K562 (cell line): ENCODE results near the gene ZNF428. TPM values are rescaled to one million over a fixed set of nuclear protein-coding genes. Genes with fewer than 3 reads are reported as not detected.

Source experiments
- ARNT ChIP-seq, 2 experiments: fragments of 450-650 bp; IDR thresholded peaks; 2 replicates each; pipeline ENCODE4 v1.6.1; 2016; ENCODE audit warnings: mild to moderate bottlenecking in 1 of 2
- C11orf30 ChIP-seq: fragments of 450-650 bp; IDR thresholded peaks from 2 replicates; pipeline ENCODE4 v1.6.1; 2016; ENCODE audit warnings: low read depth, mild to moderate bottlenecking
- EGR1 ChIP-seq: fragments of 450-650 bp; conservative IDR thresholded peaks from 2 replicates; pipeline ENCODE4 v1.6.1; 2017; ENCODE audit warnings: mild to moderate bottlenecking
- GTF2E2 ChIP-seq: fragments of 200-800 bp; sonication (Bioruptor generic); IDR thresholded peaks from 2 replicates; pipeline ENCODE4 v1.6.1; 2016; ENCODE audit warnings: missing genetic modification characterization, missing compliant biosample characterization
- MCM5 ChIP-seq: fragments of 450-650 bp; IDR thresholded peaks from 2 replicates; pipeline ENCODE4 v1.6.1; 2016; ENCODE audit warnings: low read depth
- MEF2D ChIP-seq: conservative IDR thresholded peaks from 2 replicates; pipeline ENCODE4 v1.6.1; 2016; ENCODE audit warnings: low read depth, missing genetic modification characterization, missing compliant biosample characterization
- PHF20 ChIP-seq: fragments of 450-650 bp; IDR thresholded peaks from 2 replicates; pipeline ENCODE4 v1.6.1; 2018; ENCODE audit not compliant: partially characterized antibody
- ZNF316 ChIP-seq: fragments of 450-650 bp; IDR thresholded peaks from 2 replicates; pipeline ENCODE4 v1.6.1; 2016
- ZNF77 ChIP-seq: fragments of 250-450 bp; sonication (Bioruptor Pico); IDR thresholded peaks from 2 replicates; pipeline ENCODE4 v1.5.0; 2020
- polyA plus RNA-seq, 8 experiments: library from polyadenylated mRNA; depleted of rRNA in 4 of 8; stranded (reverse) in 5 of 8; unstranded in 3 of 8; fragments of >200 nt; fragmentation: Nextera tagmentation in 2 of 8; fragmentation: Illumina TruSeq in 1 of 8; extraction: Ambion mirVana in 2 of 8; extraction: Trizol in 1 of 8; gene quantifications; 2 replicates each; pipeline versions ENCODE4 v1.2.1 to v1.2.3, GENCODE V29; 2011 to 2014; ENCODE audit warnings: inconsistent platforms in 1 of 8, missing spikeins in 1 of 8
- total RNA-seq, 7 experiments: library from RNA; depleted of rRNA in 6 of 7; stranded (reverse); fragments of >200 nt in 6 of 7; fragmentation: Illumina TruSeq in 2 of 7; extraction: Trizol in 2 of 7; gene quantifications; 2 replicates each; pipeline versions ENCODE4 v1.2.1 to v1.2.3, GENCODE V29; 2011 to 2021; ENCODE audit warnings: low replicate concordance in 1 of 7
- TF ChIP-seq, protein P1 (sequence below): fragments of 450-650 bp; IDR thresholded peaks from 2 replicates; pipeline ENCODE4 v1.6.1; 2017; ENCODE audit warnings: antibody characterized with exemption
- TF ChIP-seq, protein P2 (sequence below), 2 experiments: IDR thresholded peaks; 2 replicates each; pipeline ENCODE4 v1.6.1; 2011; ENCODE audit warnings: borderline replicate concordance in 1 of 2, control low read depth in 1 of 2, low read depth in 1 of 2, low read length in 1 of 2, mild to moderate bottlenecking in 1 of 2, mixed read lengths in 1 of 2, moderate library complexity in 1 of 2; ENCODE audit not compliant: insufficient read depth in 1 of 2, insufficient read length in 1 of 2, poor library complexity in 1 of 2, severe bottlenecking in 1 of 2; ENCODE audit errors: extremely low read depth in 1 of 2
- TF ChIP-seq, protein P3 (sequence below): sonication (generic); formaldehyde crosslinking; IDR thresholded peaks from 2 replicates; pipeline ENCODE4 v1.8.0; 2022; ENCODE audit warnings: missing genetic modification reagents, mild to moderate bottlenecking, borderline replicate concordance
- TF ChIP-seq, protein P4 (sequence below): sonication (generic); formaldehyde crosslinking; IDR thresholded peaks from 2 replicates; pipeline ENCODE4 v1.8.0; 2023; ENCODE audit warnings: mild to moderate bottlenecking, missing genetic modification reagents
- TF ChIP-seq, protein P5 (sequence below): fragments of 450-650 bp; formaldehyde crosslinking; IDR thresholded peaks from 2 replicates; pipeline ENCODE4 v1.4.0; 2022; ENCODE audit warnings: missing genetic modification characterization

Gene ZNF428
- total and polyA plus RNA-seq, 9 of the 15 experiments (the other 6 are each of a cell fraction or from before 2014, with no cell fraction given): 0.15 to 85.7 (median 15.9) TPM

DNA sequence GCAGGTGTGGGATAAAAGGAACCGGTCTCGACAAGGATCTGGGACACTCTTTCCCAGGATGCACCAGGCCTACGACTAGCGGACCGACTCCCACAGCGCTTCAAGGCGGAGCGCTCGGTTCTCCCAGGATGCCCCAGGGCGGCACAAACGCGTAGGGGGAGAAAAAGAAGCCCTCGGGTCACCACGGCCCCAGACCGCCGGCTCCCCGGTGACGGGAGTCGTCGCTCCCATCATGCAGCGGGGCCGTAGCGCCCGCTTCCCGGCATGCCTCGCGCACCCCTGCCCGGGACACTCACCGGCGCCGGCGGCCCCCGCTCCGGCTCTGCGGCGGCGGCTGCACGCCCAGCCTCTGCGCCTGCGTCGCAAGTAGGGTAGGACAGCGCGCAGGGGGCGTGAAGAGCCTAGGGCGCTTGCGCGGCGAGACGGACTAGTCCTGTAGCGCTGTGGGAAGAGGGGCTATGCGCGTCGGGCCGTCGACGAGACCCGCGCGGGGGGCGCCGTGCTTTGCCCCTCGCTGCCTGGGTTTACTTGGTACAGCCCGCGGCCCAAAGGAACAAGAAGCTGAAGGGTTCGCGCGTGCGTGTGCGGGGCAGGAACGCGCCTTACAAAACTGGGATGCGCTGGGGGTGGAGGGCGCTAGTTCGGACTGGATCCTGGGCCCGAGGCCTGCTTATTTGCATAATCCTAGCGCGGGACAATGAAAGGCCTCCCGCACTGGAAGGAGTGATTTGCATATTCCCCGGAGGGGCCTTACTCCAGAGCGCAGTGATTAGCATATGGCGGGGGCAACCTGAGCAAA is at the start of gene ZNF428 (continued):
- no peak for TF ChIP-seq ARNT (IDR thresholded peaks at IDR 0.05)
- TF ChIP-seq, protein P1, sequence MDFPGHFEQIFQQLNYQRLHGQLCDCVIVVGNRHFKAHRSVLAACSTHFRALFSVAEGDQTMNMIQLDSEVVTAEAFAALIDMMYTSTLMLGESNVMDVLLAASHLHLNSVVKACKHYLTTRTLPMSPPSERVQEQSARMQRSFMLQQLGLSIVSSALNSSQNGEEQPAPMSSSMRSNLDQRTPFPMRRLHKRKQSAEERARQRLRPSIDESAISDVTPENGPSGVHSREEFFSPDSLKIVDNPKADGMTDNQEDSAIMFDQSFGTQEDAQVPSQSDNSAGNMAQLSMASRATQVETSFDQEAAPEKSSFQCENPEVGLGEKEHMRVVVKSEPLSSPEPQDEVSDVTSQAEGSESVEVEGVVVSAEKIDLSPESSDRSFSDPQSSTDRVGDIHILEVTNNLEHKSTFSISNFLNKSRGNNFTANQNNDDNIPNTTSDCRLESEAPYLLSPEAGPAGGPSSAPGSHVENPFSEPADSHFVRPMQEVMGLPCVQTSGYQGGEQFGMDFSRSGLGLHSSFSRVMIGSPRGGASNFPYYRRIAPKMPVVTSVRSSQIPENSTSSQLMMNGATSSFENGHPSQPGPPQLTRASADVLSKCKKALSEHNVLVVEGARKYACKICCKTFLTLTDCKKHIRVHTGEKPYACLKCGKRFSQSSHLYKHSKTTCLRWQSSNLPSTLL: no peak
- TF ChIP-seq ZNF316: 0 out of 2 replicates have a peak, but pooled peaks have one; percentile 37
- TF ChIP-seq, protein P2, sequence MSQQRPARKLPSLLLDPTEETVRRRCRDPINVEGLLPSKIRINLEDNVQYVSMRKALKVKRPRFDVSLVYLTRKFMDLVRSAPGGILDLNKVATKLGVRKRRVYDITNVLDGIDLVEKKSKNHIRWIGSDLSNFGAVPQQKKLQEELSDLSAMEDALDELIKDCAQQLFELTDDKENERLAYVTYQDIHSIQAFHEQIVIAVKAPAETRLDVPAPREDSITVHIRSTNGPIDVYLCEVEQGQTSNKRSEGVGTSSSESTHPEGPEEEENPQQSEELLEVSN (IDR thresholded peaks at IDR 0.05; ENCODE audit: borderline replicate concordance in 1 of 2, extremely low read depth in 1 of 2, insufficient read depth in 1 of 2, insufficient read length in 1 of 2, low read depth in 1 of 2, low read length in 1 of 2, poor library complexity in 1 of 2, severe bottlenecking in 1 of 2): peak in 1 of 2 experiments; percentile 55
- no peak for TF ChIP-seq ZNF77 (CRISPR knock-in tag)
- TF ChIP-seq EGR1: peak; percentile 46
- TF ChIP-seq, protein P3, sequence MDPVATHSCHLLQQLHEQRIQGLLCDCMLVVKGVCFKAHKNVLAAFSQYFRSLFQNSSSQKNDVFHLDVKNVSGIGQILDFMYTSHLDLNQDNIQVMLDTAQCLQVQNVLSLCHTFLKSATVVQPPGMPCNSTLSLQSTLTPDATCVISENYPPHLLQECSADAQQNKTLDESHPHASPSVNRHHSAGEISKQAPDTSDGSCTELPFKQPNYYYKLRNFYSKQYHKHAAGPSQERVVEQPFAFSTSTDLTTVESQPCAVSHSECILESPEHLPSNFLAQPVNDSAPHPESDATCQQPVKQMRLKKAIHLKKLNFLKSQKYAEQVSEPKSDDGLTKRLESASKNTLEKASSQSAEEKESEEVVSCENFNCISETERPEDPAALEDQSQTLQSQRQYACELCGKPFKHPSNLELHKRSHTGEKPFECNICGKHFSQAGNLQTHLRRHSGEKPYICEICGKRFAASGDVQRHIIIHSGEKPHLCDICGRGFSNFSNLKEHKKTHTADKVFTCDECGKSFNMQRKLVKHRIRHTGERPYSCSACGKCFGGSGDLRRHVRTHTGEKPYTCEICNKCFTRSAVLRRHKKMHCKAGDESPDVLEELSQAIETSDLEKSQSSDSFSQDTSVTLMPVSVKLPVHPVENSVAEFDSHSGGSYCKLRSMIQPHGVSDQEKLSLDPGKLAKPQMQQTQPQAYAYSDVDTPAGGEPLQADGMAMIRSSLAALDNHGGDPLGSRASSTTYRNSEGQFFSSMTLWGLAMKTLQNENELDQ (CRISPR knock-in tag): no peak
- peak; percentile 34 for TF ChIP-seq PHF20
- no peak for TF ChIP-seq MCM5
- peak; percentile 47; the same call in 1 of the 2 replicates for TF ChIP-seq GTF2E2 (tag)
- TF ChIP-seq, protein P4, sequence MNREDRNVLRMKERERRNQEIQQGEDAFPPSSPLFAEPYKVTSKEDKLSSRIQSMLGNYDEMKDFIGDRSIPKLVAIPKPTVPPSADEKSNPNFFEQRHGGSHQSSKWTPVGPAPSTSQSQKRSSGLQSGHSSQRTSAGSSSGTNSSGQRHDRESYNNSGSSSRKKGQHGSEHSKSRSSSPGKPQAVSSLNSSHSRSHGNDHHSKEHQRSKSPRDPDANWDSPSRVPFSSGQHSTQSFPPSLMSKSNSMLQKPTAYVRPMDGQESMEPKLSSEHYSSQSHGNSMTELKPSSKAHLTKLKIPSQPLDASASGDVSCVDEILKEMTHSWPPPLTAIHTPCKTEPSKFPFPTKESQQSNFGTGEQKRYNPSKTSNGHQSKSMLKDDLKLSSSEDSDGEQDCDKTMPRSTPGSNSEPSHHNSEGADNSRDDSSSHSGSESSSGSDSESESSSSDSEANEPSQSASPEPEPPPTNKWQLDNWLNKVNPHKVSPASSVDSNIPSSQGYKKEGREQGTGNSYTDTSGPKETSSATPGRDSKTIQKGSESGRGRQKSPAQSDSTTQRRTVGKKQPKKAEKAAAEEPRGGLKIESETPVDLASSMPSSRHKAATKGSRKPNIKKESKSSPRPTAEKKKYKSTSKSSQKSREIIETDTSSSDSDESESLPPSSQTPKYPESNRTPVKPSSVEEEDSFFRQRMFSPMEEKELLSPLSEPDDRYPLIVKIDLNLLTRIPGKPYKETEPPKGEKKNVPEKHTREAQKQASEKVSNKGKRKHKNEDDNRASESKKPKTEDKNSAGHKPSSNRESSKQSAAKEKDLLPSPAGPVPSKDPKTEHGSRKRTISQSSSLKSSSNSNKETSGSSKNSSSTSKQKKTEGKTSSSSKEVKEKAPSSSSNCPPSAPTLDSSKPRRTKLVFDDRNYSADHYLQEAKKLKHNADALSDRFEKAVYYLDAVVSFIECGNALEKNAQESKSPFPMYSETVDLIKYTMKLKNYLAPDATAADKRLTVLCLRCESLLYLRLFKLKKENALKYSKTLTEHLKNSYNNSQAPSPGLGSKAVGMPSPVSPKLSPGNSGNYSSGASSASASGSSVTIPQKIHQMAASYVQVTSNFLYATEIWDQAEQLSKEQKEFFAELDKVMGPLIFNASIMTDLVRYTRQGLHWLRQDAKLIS (CRISPR knock-in tag): no peak; the same call in 1 of the 2 replicates
- TF ChIP-seq, protein P5, sequence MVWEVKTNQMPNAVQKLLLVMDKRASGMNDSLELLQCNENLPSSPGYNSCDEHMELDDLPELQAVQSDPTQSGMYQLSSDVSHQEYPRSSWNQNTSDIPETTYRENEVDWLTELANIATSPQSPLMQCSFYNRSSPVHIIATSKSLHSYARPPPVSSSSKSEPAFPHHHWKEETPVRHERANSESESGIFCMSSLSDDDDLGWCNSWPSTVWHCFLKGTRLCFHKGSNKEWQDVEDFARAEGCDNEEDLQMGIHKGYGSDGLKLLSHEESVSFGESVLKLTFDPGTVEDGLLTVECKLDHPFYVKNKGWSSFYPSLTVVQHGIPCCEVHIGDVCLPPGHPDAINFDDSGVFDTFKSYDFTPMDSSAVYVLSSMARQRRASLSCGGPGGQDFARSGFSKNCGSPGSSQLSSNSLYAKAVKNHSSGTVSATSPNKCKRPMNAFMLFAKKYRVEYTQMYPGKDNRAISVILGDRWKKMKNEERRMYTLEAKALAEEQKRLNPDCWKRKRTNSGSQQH (CRISPR knock-in tag): no peak
- TF ChIP-seq MEF2D (tag): no peak
- TF ChIP-seq C11orf30: peak; percentile 58; the same call in 1 of the 2 replicates
